IMR-90 (cell line): ENCODE results near the gene PTPRH. TPM values are rescaled to one million over a fixed set of nuclear protein-coding genes. Genes with fewer than 3 reads are reported as not detected.

Experiments
- BHLHE40 ChIP-seq: fragments of 150-350 bp; IDR thresholded peaks from 2 replicates; pipeline ENCODE4 v1.6.1; 2016; ENCODE audit warnings: mild to moderate bottlenecking, low read depth, low read length
- CEBPB ChIP-seq: IDR thresholded peaks from 2 replicates; pipeline ENCODE4 v1.6.1; 2012; ENCODE audit warnings: low read depth, low read length, improper control_type of control experiment
- CHD1 ChIP-seq: IDR thresholded peaks from 2 replicates; pipeline ENCODE4 v1.6.1; 2012; ENCODE audit warnings: low read depth, low read length, improper control_type of control experiment
- FOS ChIP-seq: fragments of 150-350 bp; IDR thresholded peaks from 2 replicates; pipeline ENCODE4 v1.6.1; 2016; ENCODE audit warnings: low read depth, low read length
- MAFK ChIP-seq: IDR thresholded peaks from 2 replicates; pipeline ENCODE4 v1.6.1; 2012; ENCODE audit warnings: low read depth, low read length, improper control_type of control experiment
- RFX5 ChIP-seq: IDR thresholded peaks from 2 replicates; pipeline ENCODE4 v1.8.0; 2012; ENCODE audit warnings: low read depth, mild to moderate bottlenecking, low read length, moderate library complexity
- polyA plus RNA-seq, 3 experiments: library from polyadenylated mRNA; depleted of rRNA; stranded (reverse); fragments of >200 nt; gene quantifications; 2 replicates each; pipeline ENCODE4 v1.2.3, GENCODE V29; 2012; ENCODE audit warnings: low replicate concordance in 1 of 3
- total RNA-seq: library from RNA; depleted of rRNA; stranded (reverse); fragments of >200 nt; gene quantifications from 2 replicates; pipeline ENCODE4 v1.2.3, GENCODE V29; 2012
- TF ChIP-seq, protein P1 (sequence below): fragments of 150-350 bp; IDR thresholded peaks from 2 replicates; pipeline ENCODE4 v1.6.1; 2017; ENCODE audit warnings: mild to moderate bottlenecking, antibody characterized with exemption, low read length, low read depth
- TF ChIP-seq, protein P2 (sequence below): fragments of 150-350 bp; IDR thresholded peaks from 2 replicates; pipeline ENCODE4 v1.6.1; 2016; ENCODE audit warnings: low read depth, mild to moderate bottlenecking, low read length, moderate library complexity, borderline replicate concordance

The PTPRH gene
- total and polyA plus RNA-seq, 2 of the 4 experiments (the other 2 are of a cell fraction) = 1.3 to 3.4 TPM

DNA sequence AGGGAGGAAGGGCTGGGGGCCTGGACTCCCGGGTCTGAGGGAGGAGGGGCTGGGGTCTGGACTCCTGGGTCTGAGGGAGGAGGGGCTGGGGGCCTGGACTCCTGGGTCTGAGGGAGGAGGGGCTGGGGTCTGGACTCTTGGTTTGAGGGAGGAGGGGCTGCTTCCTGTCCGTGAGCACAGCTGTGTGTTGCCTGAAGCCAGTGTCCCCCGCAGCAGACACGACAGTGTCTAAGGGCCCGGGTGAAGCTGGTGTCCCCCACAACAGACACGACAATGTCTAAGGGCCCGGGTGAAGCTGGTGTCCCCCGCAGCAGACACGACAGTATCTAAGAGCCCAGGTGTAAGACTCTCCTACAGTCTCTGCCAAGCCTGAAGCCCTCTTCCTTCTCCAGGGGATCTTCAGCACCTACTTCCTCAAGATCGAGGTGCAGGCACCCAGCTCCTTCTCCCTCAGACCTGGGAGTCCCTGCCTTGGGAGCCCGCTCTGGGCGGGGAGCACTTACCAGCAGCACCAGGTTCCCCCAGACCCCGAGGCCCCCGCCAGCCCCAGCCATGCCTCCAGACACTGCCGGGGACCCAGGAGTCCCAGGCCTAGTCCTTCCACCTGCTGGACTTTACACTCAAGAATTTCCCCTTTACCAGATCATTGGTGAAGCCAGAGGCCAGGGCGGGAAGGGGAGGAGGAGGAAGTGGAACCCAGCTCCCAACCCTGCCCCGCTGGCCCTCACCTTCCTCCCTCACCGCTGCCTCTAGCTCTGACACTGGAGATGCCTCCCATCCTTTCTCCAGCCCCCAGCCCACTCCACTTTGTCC is at the start of gene PTPRH (continued):
- TF ChIP-seq, protein P1, sequence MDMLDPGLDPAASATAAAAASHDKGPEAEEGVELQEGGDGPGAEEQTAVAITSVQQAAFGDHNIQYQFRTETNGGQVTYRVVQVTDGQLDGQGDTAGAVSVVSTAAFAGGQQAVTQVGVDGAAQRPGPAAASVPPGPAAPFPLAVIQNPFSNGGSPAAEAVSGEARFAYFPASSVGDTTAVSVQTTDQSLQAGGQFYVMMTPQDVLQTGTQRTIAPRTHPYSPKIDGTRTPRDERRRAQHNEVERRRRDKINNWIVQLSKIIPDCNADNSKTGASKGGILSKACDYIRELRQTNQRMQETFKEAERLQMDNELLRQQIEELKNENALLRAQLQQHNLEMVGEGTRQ = no peak
- TF ChIP-seq FOS = no peak
- TF ChIP-seq CEBPB = no peak
- TF ChIP-seq, protein P2, sequence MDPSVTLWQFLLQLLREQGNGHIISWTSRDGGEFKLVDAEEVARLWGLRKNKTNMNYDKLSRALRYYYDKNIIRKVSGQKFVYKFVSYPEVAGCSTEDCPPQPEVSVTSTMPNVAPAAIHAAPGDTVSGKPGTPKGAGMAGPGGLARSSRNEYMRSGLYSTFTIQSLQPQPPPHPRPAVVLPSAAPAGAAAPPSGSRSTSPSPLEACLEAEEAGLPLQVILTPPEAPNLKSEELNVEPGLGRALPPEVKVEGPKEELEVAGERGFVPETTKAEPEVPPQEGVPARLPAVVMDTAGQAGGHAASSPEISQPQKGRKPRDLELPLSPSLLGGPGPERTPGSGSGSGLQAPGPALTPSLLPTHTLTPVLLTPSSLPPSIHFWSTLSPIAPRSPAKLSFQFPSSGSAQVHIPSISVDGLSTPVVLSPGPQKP = no peak
- TF ChIP-seq MAFK = no peak
- no peak for TF ChIP-seq BHLHE40
- no peak for TF ChIP-seq CHD1
- no peak for TF ChIP-seq RFX5
